ENCODE measurements around the gene BAZ2B. TPM values are rescaled to one million over a fixed set of nuclear protein-coding genes. Genes with fewer than 3 reads are reported as not detected.

Gene BAZ2B
- total RNA-seq, 1 donor from 2014 or later: 32.4 TPM

DNA sequence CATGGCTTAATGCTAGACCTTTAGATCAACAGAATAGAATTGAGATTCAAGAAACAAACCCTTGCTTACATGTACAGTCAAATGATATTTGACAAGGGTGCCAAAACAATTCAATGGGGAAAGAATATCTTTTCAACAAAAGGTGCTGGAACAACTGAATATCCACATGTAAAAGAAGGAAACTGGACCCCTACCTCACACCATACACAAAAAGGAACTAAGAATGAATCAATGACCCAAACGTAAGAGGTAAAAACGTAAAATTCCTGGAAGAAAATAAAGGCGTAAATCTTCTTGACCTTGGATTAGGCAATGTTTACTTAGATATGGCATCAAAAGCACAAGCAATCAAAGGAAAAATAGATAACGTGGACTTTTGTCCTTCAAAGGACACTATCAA is 43.1 kb downstream of the BAZ2B start:
- Histone ChIP-seq H3K4me3 (no peak overlapping the region), H3K27ac (replicated peaks) (no peak overlapping the region), H3K36me3 (peaks cover 4% of the 10 kb centered on the region), H3K27me3 (ENCODE audit: low read depth) (no peaks in the 10 kb centered on the region), H3K4me1 (no peaks in the 10 kb centered on the region), H3K9me3 (replicated peaks) (peaks cover 10% of the 10 kb centered on the region)
- no peak for DNase-seq
- intact Hi-C loops (cut with micrococcal nuclease): no loop called here
- TF ChIP-seq, protein P1, sequence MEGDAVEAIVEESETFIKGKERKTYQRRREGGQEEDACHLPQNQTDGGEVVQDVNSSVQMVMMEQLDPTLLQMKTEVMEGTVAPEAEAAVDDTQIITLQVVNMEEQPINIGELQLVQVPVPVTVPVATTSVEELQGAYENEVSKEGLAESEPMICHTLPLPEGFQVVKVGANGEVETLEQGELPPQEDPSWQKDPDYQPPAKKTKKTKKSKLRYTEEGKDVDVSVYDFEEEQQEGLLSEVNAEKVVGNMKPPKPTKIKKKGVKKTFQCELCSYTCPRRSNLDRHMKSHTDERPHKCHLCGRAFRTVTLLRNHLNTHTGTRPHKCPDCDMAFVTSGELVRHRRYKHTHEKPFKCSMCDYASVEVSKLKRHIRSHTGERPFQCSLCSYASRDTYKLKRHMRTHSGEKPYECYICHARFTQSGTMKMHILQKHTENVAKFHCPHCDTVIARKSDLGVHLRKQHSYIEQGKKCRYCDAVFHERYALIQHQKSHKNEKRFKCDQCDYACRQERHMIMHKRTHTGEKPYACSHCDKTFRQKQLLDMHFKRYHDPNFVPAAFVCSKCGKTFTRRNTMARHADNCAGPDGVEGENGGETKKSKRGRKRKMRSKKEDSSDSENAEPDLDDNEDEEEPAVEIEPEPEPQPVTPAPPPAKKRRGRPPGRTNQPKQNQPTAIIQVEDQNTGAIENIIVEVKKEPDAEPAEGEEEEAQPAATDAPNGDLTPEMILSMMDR (IDR thresholded peaks at IDR 0.05; ENCODE audit: borderline replicate concordance): no peak

DNA sequence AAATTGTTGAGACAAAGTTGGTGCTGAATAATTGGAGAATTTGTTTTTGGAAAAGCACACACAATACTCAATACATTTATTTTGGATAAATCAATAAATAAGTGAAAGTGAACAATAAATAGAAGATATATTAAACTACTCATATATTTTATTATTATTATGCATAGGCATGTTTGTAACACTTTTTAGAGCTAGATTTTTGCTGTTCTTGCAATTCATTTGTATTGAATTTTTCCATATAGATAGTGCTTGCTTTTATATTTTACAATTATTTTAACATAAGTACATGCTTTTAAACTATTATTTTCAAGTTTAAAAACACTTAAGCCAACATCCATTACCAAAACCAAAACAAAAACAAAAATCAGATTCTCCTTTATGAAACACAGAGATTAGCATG is 43.9 kb downstream of the BAZ2B start:
- intact Hi-C loops (cut with micrococcal nuclease): no loop called here
- H3K4me1 ChIP-seq: no peaks in the 10 kb centered on the region
- peaks cover 10% of the 10 kb centered on the region for H3K9me3 ChIP-seq (replicated peaks)
- peaks cover 4% of the 10 kb centered on the region for H3K36me3 ChIP-seq
- H3K4me3 ChIP-seq: no peak overlapping the region
- H3K27me3 ChIP-seq (ENCODE audit: low read depth): no peaks in the 10 kb centered on the region
- H3K27ac ChIP-seq (replicated peaks): no peak overlapping the region
- TF ChIP-seq, protein P1 (IDR thresholded peaks at IDR 0.05; ENCODE audit: borderline replicate concordance): no peak
- no peak for DNase-seq

DNA sequence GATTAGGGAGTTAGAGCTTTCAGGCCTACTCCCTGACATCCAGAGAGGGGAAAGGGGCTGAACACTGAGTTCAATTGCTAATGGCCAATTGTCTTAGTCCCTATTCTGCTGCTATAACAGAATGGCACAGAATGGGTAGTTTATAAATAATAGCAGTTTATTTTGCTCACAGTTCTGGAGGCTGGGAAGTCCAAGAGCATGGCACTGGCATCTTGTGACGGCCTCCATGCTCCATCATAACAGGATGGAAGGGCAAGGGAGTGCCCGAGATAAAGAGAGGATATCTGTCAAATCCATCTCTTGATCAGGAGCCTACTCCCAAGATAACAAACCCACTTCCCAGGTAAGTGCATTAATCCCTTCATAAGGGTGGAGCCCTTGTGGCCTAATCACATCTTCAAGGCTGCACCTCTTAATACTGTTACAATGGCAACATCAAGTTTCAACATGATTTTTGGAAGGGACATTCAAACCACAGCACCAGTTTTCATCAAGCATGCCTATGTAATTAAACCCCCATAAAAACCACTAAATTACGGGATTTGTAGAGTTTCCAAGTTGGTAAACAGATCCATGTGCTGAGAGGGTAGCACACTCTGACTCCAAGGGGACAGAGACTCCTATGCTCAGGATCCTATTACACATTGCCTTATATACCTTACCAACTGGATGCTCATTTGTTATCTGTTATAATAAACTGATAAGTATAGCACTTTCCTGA is 44.6 kb downstream of the BAZ2B start:
- no peak for DNase-seq
- TF ChIP-seq, protein P1 (IDR thresholded peaks at IDR 0.05; ENCODE audit: borderline replicate concordance): no peak
- H3K9me3 ChIP-seq (replicated peaks): peaks cover 10% of the 10 kb centered on the region
- peaks cover 4% of the 10 kb centered on the region for H3K36me3 ChIP-seq
- H3K4me3 ChIP-seq: no peak overlapping the region
- H3K27me3 ChIP-seq (ENCODE audit: low read depth): no peaks in the 10 kb centered on the region
- H3K27ac ChIP-seq (replicated peaks): no peak overlapping the region
- no peaks in the 10 kb centered on the region for H3K4me1 ChIP-seq
- intact Hi-C loops (cut with micrococcal nuclease): no loop called here

DNA sequence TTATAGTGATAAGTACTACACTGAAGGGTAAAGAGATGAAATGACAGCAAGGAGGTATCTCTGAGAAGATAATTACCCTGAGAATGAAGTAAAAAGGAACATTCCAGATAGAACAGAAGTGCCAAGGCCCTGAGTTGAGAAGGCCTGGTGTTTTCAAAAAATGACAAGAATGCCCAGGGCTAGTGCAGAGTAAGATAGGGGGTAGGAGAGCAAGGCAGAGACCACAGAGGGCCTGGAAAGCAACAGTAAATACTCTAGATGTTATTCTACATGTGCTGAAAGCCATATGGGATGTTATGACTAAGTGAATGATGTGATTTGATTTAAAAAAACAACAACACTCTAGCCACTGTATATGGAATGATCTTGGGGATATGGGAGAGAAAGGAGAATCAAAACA is 52.3 kb downstream of the BAZ2B start:
- intact Hi-C loops (cut with micrococcal nuclease): no loop called here
- Histone ChIP-seq H3K9me3 (replicated peaks) (no peaks in the 10 kb centered on the region), H3K4me1 (peaks cover 1% of the 10 kb centered on the region)

DNA sequence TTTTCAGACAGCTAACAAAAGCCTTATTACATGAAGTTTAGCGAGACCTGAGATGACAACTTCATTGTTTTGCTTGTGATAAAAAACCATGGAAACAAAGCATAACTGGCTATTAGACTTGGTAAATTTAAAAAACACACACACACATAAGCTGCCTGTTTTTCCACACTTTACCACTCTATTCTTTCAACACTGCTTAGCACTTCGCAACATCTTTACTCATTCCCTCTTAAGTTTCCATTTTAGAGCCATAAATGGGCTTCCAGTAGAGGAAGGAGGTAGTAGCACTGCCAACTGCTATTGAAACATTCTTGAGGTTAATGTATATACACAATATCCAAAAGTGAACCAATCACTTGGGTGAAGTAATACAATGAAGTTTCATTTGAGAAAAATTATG is 54.1 kb downstream of the BAZ2B start:
- intact Hi-C loops (cut with micrococcal nuclease): no loop called here
- peaks cover 14% of the 10 kb centered on the region for H3K4me1 ChIP-seq
- DNase-seq: no peak
- TF ChIP-seq, protein P1 (IDR thresholded peaks at IDR 0.05; ENCODE audit: borderline replicate concordance): no peak
- H3K9me3 ChIP-seq (replicated peaks): no peaks in the 10 kb centered on the region
- no peak overlapping the region for H3K27ac ChIP-seq (replicated peaks)
- no peak overlapping the region for H3K4me3 ChIP-seq
- H3K36me3 ChIP-seq: no peaks in the 10 kb centered on the region
- no peaks in the 10 kb centered on the region for H3K27me3 ChIP-seq (ENCODE audit: low read depth)

More for the DNA sequence above, 52.3 kb downstream of the BAZ2B start:
- no peaks in the 10 kb centered on the region for H3K36me3 ChIP-seq
- no peak overlapping the region for H3K4me3 ChIP-seq
- no peak for DNase-seq
- no peak overlapping the region for H3K27ac ChIP-seq (replicated peaks)
- H3K27me3 ChIP-seq (ENCODE audit: low read depth): no peaks in the 10 kb centered on the region
- TF ChIP-seq, protein P1 (IDR thresholded peaks at IDR 0.05; ENCODE audit: borderline replicate concordance): no peak

Measured in left ventricle myocardium inferior (tissue), 1 donor.